Dermis blood vessel endothelial cell (primary cell): ENCODE measurements around the gene RASAL3. TPM values are rescaled to one million over a fixed set of nuclear protein-coding genes. Genes with fewer than 3 reads are reported as not detected.
A peak's percentile ranks its signal among the peaks of the same experiment; 100 is the strongest.
"Not testable (repeated sequence)": the region's sequence is repeated elsewhere in the genome, so short reads cannot be mapped to it uniquely, and the experiment has no call there.

Experiments used
- DNase-seq: peaks from one replicate; pipeline ENCODE4 v3.0.0; 2010
- total RNA-seq: library from RNA; depleted of rRNA; stranded (reverse); fragments of >200 nt; gene quantifications from 2 replicates; pipeline ENCODE4 v1.2.3, GENCODE V29; 2014

RASAL3 gene
- total RNA-seq, 1 donor from 2014 or later = 24.0 TPM

DNA sequence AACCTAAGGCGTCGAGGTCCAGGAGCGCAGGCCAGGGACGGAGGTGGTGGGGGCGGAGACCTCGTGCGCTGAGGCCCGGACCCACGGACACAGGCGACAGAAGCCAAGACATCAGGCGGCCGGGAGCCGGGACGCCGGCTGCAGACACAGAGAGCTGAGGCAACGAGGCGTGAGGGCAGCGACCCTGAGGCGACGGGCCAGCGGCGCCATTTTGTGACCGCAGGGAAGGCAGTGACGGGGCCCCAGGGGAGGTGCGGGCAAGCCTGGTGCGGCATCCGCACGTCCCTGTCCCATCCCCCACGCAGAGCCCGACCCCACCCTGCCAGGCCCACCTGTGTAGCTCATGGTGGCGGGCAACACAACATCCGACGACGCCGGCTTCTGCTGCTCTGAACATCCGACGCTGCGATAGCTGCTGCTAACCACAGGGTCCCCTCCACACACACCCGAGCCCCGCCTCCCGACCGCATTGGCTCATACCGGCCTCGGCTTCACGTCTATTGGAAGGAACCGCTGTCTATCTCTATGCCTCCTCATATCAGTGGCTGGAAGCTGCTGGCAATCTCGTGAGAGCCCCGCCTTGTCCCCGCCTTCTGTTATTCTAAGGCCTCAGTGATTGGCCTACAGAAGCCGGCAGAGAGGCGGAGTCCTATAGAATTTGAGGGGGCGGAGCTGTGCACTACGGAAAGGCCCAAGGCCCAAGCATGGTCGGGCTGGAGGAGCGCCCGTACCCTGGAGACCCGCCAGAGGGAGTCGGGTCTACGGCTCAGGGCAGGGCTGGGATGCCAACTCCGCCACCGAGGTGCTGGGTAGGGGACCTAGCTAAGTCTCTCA lies 45.5 kb downstream of the RASAL3 start, which contains the start of gene AKAP8L:
TSS of gene AKAP8L (minus strand) at position 410 of the 834 bp plus-strand sequence. CDS start at position 345, 65 bp downstream.
- peak; percentile 100 for DNase-seq

DNA sequence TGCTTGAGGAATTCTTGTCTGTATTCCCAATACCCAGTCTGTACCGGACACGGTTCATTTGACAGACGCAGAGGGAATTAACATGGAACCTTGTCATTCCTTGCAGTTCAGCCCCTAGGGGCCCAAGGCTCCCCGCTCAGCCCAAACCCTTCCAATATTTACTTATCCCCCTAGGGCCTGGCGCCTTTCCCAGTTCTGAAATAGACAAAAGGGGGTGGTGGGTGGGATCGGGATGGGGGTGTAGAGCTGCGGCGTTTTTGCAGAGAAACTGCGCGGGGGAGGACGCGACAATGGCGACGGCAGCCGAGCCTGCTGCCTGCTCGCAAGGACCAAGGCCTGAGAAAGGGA lies 46.1 kb downstream of the RASAL3 start:
- peak; percentile 34 for DNase-seq

DNA sequence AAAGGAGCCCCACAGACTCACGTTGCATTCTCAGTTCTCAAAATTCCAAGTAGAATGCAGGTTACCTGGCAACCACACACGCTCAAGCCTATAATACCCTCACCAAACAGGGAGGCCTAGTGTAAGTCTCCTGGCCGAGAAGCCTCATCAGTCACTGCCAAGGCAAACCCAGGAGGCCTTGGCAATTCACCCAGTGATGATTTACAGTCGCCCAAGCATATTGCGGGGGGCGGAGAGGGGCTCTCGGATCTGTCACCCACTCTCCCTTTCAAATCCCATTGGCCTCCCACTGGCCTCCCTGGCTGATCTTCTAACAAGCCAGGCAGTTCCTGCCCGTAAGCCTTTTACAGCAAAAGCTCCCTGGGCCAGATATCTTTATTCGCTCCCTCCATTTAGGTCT lies 46.6 kb downstream of the RASAL3 start:
- peak; percentile 20 for DNase-seq

DNA sequence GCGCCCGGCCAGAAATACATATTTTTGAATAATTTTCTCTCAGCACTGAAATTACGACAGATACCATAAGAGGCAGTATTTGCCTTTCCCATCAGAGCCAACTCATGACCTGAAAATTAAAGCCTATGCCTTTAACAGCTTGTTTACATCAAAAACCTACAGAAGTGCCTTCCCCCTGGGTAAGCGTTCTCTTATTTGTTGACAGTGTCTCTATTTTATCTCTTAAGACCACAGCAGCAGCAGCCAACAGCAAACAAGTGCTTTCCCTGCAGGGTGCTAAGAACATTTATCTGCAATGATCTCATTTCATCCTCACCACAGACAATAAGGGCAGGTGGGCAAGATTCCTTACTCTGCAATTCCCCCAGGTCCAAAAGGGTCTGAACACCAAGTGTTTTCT lies 51.5 kb downstream of the RASAL3 start:
- no peak for DNase-seq

DNA sequence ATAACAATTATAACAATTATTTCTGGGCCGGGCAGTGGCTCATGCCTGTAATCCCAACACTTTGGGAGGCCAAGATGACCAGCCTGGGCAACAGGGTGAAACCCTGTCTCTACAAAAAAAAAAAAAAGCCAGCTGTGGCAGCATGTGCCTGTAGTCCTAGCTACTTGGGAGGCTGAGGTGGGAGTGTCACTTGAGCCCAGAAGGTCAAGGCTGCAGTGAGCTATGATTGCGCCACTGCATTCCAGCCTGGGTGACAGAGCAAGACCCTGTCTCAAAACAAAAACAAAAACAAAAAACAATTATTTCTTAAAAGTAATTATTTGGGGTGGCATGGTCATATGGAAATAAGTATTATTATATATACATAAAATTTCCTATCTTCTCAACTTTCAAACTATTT lies 53.0 kb downstream of the RASAL3 start:
- DNase-seq = not testable (repeated sequence)

DNA sequence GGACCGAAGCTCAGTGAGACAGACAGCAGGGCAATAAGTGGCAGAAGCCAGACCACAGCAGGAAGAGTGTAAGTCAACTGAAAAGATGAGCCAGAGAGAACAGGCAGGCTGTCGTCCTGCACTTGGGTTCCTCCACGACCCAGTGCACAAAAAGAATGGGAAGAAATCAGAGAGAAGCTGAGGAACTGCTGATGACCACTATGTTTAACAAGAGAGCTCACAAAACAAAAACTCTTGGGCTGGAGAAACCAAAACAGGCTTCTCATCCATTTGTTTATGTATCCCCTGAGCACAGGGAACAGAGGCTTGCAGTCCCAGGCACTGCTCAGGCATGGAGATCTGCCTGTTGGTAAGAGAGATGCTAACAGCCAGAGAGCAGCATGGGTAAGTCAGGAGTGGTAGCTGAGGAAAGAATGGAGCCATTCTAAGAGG lies 59.5 kb downstream of the RASAL3 start:
- DNase-seq = no peak

DNA sequence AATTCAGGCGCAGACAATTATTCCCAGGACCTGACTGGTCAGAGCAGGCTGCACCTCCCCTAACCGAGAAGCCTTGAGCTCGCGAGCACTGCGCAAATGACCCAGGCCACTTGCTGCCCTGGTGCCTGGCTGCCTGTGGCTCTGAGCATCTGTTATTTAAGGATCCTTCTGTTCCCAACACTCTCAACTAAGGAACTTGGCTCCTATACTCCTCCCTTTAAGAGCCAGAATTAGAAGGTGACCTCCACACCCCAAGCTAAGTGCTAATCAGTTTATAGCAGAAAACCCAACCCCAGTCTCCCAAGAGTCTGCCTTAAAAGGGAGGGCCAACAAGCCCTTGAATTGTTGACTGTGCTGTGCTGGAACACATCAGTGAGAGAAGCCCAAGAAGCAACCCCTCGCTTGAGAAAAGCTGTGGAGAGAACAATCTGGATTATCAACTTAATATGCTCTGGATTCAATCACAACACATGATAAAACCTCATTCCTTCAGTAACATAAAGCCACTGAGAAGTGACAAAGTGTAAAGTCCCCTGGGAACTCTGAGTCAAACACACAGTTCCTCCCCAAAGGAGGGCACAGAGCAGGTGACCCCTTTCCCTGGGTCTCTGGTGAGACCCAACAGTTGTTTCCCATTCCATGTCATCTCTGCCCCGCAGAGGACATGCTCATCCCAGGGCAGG lies 60.1 kb downstream of the RASAL3 start:
- DNase-seq = no peak

DNA sequence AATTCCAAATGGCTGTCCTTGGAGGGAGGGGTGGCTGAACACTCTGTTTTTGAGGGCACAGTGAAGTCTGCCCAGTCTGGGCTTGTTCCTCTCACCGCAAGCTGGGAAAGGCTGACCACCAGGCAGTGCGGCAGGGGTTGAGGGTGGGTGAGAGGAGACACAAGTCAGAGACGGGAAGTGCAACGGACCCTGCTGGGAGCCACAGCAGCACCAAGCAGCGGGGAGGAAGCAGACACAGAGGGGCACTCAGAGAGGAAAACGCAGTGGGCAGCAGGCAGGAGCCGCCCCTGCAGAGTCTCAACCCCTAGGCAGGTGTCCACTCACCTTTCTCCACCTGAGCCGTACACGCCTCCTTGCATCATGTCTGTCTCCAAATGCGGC lies 61.2 kb downstream of the RASAL3 start:
- DNase-seq = no peak

DNA sequence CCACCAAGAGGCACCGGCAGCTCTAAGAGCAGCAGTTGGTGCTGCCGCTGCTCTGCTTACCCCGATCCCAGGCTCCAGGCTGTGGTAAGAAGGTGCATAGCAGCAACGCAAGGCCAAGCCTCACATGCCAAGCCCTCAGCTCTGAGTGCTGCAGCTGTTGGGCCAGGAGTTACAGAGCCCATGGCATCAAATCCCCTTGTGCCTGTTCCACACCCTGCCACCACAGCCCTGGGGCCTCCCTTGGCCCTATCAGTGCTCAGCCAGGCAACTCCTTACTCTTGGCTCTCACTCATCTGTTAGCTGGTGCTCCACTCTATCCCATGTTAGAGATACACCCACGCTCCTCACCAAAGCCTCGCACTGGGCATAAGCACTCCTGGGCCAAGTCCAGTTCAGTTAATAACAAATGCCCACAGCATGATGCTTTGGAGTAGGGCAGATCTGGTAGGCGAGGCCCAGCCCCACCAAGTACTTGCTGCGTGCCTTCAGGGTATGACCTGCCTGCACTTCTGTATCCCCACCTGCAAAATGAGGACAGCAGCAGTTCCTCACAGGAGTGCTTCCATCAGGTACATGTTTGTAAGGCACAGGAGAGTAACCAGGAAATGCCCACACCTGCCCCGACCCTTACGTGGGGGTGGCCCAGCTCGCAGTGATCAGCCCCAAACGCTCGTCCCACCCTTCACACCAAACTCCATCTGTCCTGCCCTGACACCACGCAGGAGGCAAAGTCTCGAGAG lies 61.8 kb downstream of the RASAL3 start:
- no peak for DNase-seq

Other genes starting within 250 kb of the RASAL3 start
- under 0.01 and 0.09 TPM in 2 replicates for gene EPHX3, start 232.1 kb downstream of the RASAL3 start, total RNA-seq
- gene BRD4, start 132.0 kb downstream of the RASAL3 start, total RNA-seq = 10.9 and 21.3 TPM in 2 replicates
- gene AKAP8, start 84.8 kb downstream of the RASAL3 start, total RNA-seq = 19.9 and 24.2 TPM in 2 replicates
- 49.0 and 70.8 TPM in 2 replicates for gene AKAP8L, start 45.6 kb downstream of the RASAL3 start, total RNA-seq
- 9.2 and 14.7 TPM in 2 replicates for gene WIZ, start 14.6 kb downstream of the RASAL3 start, total RNA-seq
- gene PGLYRP2, start 15.0 kb upstream of the RASAL3 start, total RNA-seq = 0.05 TPM in 1 of 2 replicates, not detected in the other
- gene CYP4F22, start 44.0 kb upstream of the RASAL3 start, total RNA-seq = not detected in 2 replicates
- not detected in 2 replicates for gene CYP4F8, start 150.7 kb upstream of the RASAL3 start, total RNA-seq
- not detected in 2 replicates for gene CYP4F3, start 176.4 kb upstream of the RASAL3 start, total RNA-seq
- gene CYP4F12, start 208.5 kb upstream of the RASAL3 start, total RNA-seq = not detected in 2 replicates